ENCODE data around the gene SLC12A1.
"Not testable (repeated sequence)": the region's sequence is repeated elsewhere in the genome, so short reads cannot be mapped to it uniquely, and the experiment has no call there.

The SLC12A1 gene

DNA sequence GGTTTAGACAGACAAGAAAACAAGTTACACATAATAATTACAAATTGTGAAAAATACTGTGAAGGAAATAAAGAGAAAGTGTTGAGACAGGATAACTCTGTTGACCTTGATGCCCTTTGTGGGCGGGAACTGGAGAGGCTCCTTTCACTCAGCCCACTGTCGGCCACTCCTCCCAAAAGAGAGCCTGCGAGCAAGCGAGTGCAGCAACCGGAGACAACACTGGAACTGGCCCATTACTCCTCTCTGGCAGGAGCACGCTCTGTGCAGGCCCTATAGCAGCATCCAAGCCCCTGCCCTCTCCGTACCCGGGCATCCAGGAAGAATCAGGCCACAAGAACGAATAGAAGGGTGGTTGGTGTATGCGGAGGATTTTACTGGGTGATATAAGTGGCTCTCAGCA is 108.9 kb downstream of the SLC12A1 start:
- DNase-seq: no peak

GRCh38 chr15:48317221-48317620 is 111.1 kb downstream of the SLC12A1 start:
- DNase-seq: no peak

DNA sequence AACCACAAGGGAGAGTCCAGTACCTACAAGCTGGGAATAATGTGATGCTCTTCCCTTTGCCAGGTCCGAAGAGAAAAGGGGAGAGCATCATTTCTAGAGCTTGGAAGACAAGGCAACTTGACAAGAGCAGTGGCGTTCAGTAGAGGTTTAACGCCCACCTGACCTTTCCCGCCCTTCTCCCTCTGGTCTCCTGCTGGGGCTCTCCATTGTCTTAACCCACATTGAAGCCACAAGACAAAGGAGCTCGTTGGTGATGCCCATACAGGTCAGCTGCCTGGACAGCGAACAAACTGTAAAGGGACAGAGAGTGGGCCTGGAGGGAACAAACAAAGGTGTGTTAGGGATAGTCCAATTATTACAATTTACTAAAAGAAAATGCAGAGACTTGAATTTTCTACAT is 112.0 kb downstream of the SLC12A1 start:
- DNase-seq: no peak

DNA sequence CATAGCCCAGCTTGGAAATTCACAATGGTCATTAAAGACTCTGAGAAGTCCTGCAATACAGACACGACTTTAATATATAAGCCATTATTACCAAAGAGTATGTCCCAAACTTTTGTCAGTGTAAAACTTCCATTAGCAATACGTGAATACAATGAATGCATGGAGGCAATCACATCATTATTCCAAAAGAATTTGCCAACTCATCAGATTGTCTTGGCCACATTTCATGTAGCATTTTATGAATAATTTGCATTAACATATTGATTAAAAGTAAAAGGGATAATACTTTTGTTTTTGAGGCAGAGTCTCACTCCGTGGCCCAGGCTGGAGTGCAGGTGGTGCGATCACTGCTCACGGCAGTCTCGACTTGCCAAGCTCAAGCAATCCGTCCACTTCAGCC is 117.2 kb downstream of the SLC12A1 start:
- no peak for DNase-seq

GRCh38 chr15:48324949-48325348 is 118.8 kb downstream of the SLC12A1 start:
- DNase-seq: no peak

DNA sequence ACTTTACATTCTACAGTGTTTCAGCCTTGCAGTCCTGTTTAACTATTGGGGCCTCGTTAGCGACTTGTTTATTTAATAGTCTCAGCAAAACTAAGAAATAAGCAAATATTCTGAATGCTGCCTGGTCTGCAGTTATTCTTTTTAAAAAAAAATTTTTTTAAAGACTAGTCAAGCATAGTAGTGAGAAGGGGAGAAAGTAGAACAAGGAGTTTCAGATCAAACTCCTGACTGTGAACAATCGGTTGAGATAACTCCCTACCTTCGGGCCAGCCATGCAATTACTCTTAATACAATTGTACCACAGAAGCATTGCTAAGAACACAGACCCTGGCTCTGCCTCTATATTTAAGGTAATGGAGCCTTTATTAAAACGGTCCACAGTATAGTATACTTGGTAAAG is 119.3 kb downstream of the SLC12A1 start:
- no peak for DNase-seq

DNA sequence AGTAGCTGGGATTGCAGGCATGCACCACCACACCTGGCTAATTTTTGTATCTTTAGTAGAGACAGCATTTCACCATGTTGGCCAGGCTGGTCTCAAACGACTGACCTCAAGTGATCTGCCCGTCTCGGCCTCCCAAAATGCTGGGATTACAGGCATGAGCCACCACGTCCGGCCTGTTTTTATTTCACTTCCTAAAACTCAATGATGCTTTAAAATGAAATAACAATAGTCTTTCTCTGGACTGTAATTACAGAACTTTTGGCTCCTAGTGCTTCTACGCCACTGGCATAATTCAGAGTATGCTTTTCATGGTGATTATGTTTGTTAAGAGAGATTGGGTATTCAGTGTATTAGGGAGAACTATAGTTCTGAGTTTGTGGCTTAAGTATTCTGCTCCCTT is 120.1 kb downstream of the SLC12A1 start:
- not testable (repeated sequence) for DNase-seq

GRCh38 chr15:48330105-48330785 is 124.1 kb downstream of the SLC12A1 start:
- no peak for DNase-seq

DNA sequence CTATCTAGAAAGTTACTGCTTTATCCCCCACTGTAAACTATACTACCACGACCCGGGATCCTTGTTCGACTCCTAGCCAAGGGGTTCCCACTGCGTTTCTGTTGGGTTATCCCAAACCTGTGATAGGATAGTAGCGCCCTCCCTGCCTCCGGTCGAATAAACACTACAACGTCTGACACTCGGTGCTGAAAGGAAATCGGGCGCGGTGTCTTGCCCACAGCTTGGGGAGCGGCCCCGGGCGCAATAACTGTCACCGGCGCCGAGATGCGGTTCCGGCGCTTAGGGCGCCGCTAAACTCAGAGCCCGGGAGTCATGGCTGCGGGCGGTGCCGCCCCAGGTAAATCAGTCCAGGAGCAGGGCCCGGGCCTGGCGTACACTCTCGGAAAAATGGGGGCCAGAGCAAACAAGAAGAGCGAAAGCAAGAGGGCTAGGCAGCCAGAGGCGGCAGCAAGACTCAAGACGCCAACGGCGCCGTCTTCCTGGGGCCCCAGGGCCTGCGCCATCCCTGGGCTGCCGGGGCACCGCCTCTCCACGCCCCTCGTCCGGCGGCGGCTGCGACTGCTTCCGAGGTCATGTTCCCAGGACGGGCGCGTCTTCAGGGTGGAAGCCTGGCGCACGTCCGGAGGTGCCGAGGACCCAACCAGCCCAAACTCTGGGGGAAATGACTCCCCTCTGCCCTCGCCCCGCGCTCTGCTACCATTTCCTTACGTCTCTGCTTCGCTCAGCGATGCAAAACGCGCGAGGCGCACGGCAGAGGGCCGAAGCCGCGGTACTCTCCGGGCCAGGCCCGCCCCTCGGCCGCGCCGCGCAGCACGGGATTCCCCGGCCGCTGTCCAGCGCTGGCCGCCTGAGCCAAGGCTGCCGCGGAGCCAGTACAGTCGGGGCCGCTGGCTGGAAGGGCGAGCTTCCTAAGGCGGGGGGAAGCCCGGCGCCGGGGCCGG is 125.0 kb downstream of the SLC12A1 start, which contains the start of gene DUT:
TSS of gene DUT (plus strand) at position 575 of the 941 bp plus-strand sequence. CDS start at position 662, 87 bp downstream.
- peak; percentile 81 for DNase-seq

GRCh38 chr15:48331796-48332641 is 125.9 kb downstream of the SLC12A1 start:
- DNase-seq: peak; percentile 77

- no peak for DNase-seq
Measured at GRCh38 chr15:48332642-48333034, 126.5 kb downstream of the SLC12A1 start.

DNA sequence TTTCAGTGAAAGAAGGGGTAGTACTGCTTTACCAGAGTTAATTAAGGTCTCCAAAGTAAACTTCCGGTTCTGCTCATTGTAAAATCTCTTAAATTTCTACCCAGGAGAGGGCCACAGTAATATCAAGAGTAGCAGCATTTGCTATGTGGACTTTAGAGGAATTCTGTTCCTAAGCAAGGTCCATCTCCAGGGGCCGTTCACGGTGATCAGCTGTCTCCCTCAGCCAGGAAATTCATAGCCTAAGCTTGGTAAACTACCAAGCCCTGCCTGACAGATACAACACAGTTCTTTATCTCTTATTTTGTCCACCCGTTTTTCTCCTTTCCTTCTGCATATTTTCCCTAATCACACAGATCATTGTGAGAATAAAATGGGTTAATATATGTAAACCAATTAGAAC is 127.4 kb downstream of the SLC12A1 start:
- DNase-seq: no peak

DNA sequence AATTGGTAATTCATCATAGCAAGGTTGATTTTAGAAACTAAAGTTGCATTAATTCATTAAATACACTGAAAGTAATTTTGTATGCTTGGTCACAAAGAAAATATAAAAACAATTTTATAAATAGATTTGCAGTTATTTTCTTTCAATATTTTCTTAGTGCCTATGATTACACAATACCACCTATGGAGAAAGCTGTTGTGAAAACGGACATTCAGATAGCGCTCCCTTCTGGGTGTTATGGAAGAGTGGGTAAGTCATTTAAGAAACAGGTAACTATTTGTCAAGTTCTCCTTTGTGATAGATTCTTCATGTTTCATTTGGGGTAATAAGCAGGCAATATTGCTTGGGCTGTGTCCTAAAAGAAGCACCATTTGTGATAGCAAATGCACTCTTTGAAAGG is 128.2 kb downstream of the SLC12A1 start:
- no peak for DNase-seq

DNA sequence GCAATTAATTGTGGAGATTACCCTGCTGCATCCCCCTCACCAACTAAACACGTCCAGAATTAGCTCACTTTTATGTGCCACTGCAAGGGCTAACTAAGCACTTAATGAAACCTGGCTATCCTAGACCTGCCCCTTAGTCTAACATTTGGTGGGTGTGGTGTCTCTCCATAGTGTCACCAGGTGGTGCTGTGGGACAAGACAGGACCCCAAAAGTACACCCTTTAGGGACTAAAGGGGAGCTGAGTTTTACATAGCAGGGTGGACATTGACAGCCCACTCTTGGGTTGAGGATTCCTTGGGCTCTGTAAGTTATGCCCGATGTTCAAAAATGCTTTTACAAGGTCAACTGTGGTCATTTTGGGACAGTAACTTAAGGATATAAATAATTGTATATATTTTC is 130.8 kb downstream of the SLC12A1 start:
- peak; percentile 27 for DNase-seq

DNA sequence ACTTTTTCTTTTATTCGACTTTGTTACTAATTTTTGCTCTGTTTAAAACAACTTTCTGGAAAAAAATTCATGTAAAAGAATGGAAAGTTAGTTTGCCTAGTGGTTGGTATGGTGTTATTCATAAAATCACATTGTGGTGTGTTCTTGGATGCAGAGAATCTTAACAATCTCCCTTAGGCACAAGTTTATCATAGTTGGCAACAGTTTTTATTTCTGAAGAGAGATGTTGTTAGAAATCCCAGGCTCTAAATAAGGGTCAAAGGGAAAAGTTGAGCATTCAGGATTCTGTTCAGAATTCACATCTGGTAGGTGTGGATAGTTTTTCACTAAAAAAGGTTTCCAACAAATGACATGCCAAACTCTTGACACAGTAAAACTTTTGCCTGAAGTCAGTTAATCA is 131.5 kb downstream of the SLC12A1 start:
- DNase-seq: no peak

DNA sequence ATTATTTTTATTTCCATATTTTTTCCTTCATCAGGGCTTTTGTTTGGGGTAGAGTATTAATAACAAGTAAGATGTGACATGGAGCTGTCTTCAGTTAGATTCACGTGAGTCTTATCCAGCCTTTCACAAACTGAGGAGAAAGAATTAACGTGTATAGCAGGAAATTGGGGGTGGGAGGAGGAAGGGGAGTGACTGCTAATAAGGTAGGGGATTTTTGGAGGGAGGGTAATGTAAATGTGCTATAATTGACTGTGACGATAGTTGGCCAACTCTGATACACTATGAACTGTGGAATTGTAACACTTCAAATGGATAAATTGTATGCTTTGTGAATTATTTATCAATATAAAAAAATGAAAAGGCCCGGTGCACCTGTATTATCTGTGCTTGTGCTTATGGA is 134.0 kb downstream of the SLC12A1 start:
- no peak for DNase-seq

- DNase-seq: no peak
Measured at GRCh38 chr15:48343865-48344264, 137.8 kb downstream of the SLC12A1 start.

DNA sequence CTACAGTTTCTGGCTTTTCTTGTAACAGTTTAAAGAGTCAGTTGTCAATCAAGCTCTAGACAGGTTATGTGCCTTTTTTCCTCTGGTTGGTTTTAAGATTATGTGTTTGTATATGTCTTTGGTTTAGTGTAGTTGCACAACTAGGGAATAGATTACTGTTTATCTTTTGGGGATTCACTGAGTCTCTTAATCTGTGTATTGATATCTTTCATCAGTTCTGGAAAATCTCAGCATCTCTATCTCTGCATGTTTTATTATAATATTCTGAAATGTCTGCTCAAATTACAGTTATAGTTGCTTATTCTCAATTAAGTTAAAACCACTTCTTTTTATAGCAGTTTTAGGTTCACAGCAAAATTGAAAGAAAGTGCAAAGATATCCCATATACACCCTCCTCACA is 139.4 kb downstream of the SLC12A1 start:
- no peak for DNase-seq

DNA sequence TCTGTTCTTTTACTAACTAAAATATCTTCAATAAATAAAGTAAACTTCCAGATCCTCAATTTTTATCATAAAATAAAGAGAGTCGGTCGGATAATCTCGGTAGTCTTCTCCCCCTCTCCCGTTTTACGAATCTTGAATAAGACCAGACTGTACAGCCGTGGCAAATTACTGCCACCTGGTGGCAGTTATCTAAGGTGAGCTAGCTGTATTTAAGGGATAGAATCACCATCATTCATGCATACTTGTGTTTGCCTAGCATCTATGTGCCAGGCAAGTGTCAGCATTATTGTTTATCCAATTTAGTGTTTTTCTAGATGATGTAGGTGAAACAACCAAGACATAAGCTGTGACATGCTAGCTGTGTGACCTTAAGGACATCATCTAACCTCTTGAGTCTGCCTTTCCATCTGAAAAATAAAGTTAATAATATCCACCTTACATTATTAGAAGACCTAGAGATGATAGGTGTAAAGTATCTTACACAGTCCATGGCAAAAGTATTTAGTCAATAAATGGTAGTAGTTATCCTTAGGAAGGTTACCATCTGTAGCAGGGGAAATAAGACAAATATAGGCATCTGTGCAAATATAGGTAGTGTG is 146.5 kb downstream of the SLC12A1 start:
- peak; percentile 67 for DNase-seq
